ENCODE measurements around the gene SLC66A2. TPM values are rescaled to one million over a fixed set of nuclear protein-coding genes. Genes with fewer than 3 reads are reported as not detected.

SLC66A2 gene
- total and polyA plus RNA-seq, 12 donors = 5.1 to 47.8 (median 32.9) TPM

DNA sequence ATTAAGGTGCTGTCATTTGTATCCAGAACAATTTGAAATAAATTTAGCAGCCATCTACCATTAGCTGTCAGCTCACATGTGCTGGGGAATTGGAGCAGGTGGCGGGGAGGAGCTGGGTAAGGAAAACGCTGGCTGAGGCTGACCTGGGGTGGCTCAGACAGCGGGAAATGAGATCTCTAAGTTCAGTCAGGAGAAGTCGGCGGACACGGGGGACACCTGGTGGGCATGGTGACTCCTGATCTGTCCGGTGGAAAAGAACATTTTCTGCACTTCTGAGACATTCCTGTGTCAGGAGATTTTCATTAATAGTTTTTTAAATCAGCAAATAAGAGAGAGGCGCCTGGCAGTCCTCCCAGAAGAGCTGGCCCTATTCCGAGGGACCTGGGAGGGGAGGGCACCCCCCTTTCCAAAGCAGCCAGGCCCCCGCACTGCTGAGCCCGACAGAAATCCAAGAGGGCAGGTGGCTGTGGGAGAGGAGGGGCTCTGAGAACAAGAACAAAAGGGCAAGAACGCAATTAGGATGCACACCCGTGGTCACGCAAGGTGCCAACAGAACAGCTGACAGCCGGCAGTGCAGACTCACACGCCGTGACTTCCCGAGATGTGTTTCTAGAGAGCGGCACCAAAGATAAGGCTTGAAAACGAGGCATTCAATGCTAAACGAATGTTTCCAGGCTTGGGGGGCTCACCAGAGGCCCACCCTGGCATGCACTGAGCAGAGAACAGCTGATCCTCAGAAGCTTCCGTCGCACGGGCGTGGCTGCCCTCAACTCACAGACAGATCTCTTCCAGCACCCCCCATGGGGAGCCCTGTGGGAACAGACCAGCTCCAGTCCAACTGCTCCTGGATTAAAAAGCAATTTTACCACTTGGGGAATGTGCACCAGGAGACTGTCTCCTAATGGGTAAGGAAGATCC, 26.4 kb downstream of the SLC66A2 start:
- Histone ChIP-seq H3K27ac (peak overlapping the region in 1 of 5 donors; percentile 68), H3K9me3 (replicated peaks in 1 of 3) (peaks cover 5 to 10% (median 7%) of the 10 kb centered on the region in 3 donors), H3K4me3 (no peak overlapping the region), H3K36me3 (replicated peaks in 1 of 2) (peaks cover 0 to 9% of the 10 kb centered on the region in 2 donors), H3K27me3 (no peaks in the 10 kb centered on the region), H3K4me1 (replicated peaks in 1 of 2) (no peaks in the 10 kb centered on the region)
- peak in 5 of 7 donors; percentile 10 to 48 (median 20) for DNase-seq
- TF ChIP-seq POLR2A (IDR thresholded peaks at IDR 0.05) = no peak
- TF ChIP-seq, protein P1, sequence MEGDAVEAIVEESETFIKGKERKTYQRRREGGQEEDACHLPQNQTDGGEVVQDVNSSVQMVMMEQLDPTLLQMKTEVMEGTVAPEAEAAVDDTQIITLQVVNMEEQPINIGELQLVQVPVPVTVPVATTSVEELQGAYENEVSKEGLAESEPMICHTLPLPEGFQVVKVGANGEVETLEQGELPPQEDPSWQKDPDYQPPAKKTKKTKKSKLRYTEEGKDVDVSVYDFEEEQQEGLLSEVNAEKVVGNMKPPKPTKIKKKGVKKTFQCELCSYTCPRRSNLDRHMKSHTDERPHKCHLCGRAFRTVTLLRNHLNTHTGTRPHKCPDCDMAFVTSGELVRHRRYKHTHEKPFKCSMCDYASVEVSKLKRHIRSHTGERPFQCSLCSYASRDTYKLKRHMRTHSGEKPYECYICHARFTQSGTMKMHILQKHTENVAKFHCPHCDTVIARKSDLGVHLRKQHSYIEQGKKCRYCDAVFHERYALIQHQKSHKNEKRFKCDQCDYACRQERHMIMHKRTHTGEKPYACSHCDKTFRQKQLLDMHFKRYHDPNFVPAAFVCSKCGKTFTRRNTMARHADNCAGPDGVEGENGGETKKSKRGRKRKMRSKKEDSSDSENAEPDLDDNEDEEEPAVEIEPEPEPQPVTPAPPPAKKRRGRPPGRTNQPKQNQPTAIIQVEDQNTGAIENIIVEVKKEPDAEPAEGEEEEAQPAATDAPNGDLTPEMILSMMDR (IDR thresholded peaks at IDR 0.05) = no peak
- WGBS, 4 donors = 80 to 89% (median 84%) methylated on average over 21 to 25 of the region's 25 CpGs
- intact Hi-C loops (cut with DNase I) = no loop called here

DNA sequence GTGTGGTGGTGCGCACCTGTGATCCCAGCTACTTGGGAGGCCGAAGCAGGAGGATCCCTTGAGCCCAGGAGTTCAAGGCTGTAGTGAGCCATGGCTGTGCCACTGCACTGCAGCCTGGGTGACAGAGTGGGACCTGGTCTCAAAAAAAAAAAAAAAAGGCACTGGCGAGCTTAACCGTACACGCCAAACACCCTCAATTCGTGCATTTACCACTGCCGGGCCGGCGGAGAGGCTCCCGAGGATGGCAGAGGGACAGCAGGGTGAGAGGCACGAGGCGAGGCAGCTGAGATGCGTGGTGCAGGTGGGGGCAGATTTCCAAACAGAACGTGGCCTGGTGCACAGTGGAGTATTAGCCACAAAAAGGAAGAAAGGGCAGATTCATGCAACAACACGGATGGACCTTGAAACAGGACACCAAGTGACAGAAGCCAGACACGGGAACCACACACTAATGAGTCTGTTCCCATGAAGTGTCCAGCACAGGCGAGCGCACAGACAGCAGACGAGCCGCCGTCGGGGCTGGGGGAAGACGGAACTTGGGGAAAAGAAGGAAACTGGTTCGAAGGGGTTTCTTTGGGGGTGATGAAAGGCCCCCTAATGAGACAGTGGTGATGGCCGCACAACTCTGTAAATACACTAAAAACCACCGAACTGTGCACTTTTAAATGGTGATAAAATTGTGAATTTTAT, 27.4 kb downstream of the SLC66A2 start:
- H3K27me3 ChIP-seq = no peaks in the 10 kb centered on the region
- no peak for TF ChIP-seq POLR2A (IDR thresholded peaks at IDR 0.05)
- TF ChIP-seq, protein P1 (IDR thresholded peaks at IDR 0.05) = no peak
- peaks cover 0 to 9% of the 10 kb centered on the region in 2 donors for H3K36me3 ChIP-seq (replicated peaks in 1 of 2)
- H3K4me3 ChIP-seq = no peak overlapping the region
- H3K27ac ChIP-seq = no peak overlapping the region
- no peaks in the 10 kb centered on the region for H3K4me1 ChIP-seq (replicated peaks in 1 of 2)
- H3K9me3 ChIP-seq (replicated peaks in 1 of 3) = no peaks in the 10 kb centered on the region
- 94 to 98% (median 95%) methylated on average over 26 of the region's 26 CpGs for WGBS, 4 donors
- DNase-seq = peak in 5 of 7 donors; percentile 2 to 38 (median 11)
- intact Hi-C loops (cut with DNase I) = no loop called here

DNA sequence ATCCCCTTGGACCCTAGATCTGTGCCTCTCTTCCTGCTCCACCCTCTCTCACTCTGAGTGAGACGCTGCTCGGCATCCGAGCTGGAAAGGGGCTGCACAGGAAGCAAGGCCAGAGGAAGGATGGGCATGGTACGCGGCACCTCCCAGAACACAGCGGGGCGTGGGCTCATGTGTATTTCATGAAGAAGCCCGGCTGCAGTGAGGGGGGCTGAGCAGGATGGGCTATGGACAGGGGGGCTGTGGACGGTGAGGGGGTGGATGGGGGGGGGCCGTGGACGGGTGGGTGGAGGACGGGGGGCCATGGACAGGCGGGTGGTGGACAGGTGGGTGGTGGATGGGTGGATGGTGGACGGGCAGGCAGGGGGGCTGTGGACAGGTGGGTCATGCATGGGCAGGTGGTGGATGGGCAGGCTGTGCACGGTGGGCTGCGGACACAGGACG, 28.5 kb downstream of the SLC66A2 start:
- 87 to 93% (median 89%) methylated on average over 16 to 17 of the region's 17 CpGs for whole genome bisulfite sequencing, 4 donors
- Histone ChIP-seq H3K9me3 (replicated peaks in 1 of 3) (no peaks in the 10 kb centered on the region), H3K27me3 (no peaks in the 10 kb centered on the region), H3K27ac (no peak overlapping the region), H3K4me3 (no peak overlapping the region), H3K4me1 (replicated peaks in 1 of 2) (no peaks in the 10 kb centered on the region), H3K36me3 (replicated peaks in 1 of 2) (peaks cover 0 to 9% of the 10 kb centered on the region in 2 donors)
- intact Hi-C loops (cut with DNase I) = no loop called here
- peak in 5 of 7 donors; percentile 6 to 41 (median 16) for DNase-seq
- TF ChIP-seq POLR2A (IDR thresholded peaks at IDR 0.05) = no peak
- TF ChIP-seq, protein P1 (IDR thresholded peaks at IDR 0.05) = no peak

All from adrenal gland (tissue), 12 donors.